ENCODE data around the gene PIK3R6.

GRCh38 chr17:8909586-8910270 is 42.3 kb upstream of the PIK3R6 start:
- TF ChIP-seq, protein P1, sequence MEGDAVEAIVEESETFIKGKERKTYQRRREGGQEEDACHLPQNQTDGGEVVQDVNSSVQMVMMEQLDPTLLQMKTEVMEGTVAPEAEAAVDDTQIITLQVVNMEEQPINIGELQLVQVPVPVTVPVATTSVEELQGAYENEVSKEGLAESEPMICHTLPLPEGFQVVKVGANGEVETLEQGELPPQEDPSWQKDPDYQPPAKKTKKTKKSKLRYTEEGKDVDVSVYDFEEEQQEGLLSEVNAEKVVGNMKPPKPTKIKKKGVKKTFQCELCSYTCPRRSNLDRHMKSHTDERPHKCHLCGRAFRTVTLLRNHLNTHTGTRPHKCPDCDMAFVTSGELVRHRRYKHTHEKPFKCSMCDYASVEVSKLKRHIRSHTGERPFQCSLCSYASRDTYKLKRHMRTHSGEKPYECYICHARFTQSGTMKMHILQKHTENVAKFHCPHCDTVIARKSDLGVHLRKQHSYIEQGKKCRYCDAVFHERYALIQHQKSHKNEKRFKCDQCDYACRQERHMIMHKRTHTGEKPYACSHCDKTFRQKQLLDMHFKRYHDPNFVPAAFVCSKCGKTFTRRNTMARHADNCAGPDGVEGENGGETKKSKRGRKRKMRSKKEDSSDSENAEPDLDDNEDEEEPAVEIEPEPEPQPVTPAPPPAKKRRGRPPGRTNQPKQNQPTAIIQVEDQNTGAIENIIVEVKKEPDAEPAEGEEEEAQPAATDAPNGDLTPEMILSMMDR (optimal IDR thresholded peaks at IDR 0.05 in 1 of 3, IDR thresholded peaks at IDR 0.05 in 1 of 3, conservative IDR thresholded peaks at IDR 0.05 in 1 of 3; ENCODE audit: extremely low read depth in 1 of 3, insufficient read depth in 2 of 3, low read length in 3 of 3): no peak
- TF ChIP-seq EZH2 (IDR thresholded peaks at IDR 0.05; ENCODE audit: low read length): no peak
